CD14-positive monocyte (primary cell): Measurements from ENCODE around the gene MAD1L1. TPM values are rescaled to one million over a fixed set of nuclear protein-coding genes. Genes with fewer than 3 reads are reported as not detected.

ENCODE experiments used
- DNase-seq, 3 donors: peaks; one replicate each; pipeline ENCODE4 v3.0.0-alpha.2; 2011 to 2022
- H2AFZ ChIP-seq: 2 replicates; pipeline ENCODE4 v1.6.0; 2012; ENCODE audit warnings: mild to moderate bottlenecking, low read depth, low read length, inconsistent platforms; ENCODE audit not compliant: insufficient read depth, poor library complexity, severe bottlenecking
- H3K27ac ChIP-seq, 2 donors: 1 replicate in 1 of 2; 2 replicates in 1 of 2; pipeline ENCODE4 v1.5.1; 2012 to 2013; ENCODE audit warnings: low read length in 2 of 2, control low read depth in 1 of 2, inconsistent platforms in 1 of 2, low read depth in 1 of 2, mild to moderate bottlenecking in 1 of 2
- H3K27me3 ChIP-seq, 2 donors: one replicate each; pipeline versions ENCODE4 v1.6.0 to v1.6.1; 2011 to 2013; ENCODE audit warnings: low read length in 2 of 2; ENCODE audit not compliant: control insufficient read depth in 2 of 2, insufficient read depth in 2 of 2
- H3K36me3 ChIP-seq, 2 donors: replicated peaks in 1 of 2; 1 replicate in 1 of 2; 2 replicates in 1 of 2; pipeline versions ENCODE4 v1.5.1 to v1.6.1; 2012 to 2013; ENCODE audit warnings: low read length in 2 of 2, control low read depth in 1 of 2, inconsistent platforms in 1 of 2, mild to moderate bottlenecking in 1 of 2; ENCODE audit not compliant: insufficient read depth in 2 of 2, control insufficient read depth in 1 of 2
- H3K4me1 ChIP-seq, 2 donors: 1 replicate in 1 of 2; 2 replicates in 1 of 2; pipeline versions ENCODE4 v1.5.1 to v1.6.1; 2012 to 2013; ENCODE audit warnings: low read length in 2 of 2, control low read depth in 1 of 2, inconsistent platforms in 1 of 2, mild to moderate bottlenecking in 1 of 2, moderate library complexity in 1 of 2; ENCODE audit not compliant: insufficient read depth in 2 of 2, control insufficient read depth in 1 of 2
- H3K4me2 ChIP-seq: replicated peaks from 2 replicates; pipeline ENCODE3; 2012; ENCODE audit warnings: low read length, moderate library complexity, mild to moderate bottlenecking; ENCODE audit not compliant: poor library complexity, severe bottlenecking; ENCODE audit errors: extremely low read depth
- H3K4me3 ChIP-seq, 3 experiments: fragments of 200-600 bp in 1 of 3; sonication (generic) in 1 of 3; replicated peaks in 1 of 3; 1 replicate in 2 of 3; 2 replicates in 1 of 3; pipeline ENCODE4 v1.5.1; 2011 to 2013; ENCODE audit warnings: low read length in 3 of 3, mild to moderate bottlenecking in 3 of 3, control low read depth in 2 of 3, low read depth in 2 of 3, inconsistent platforms in 1 of 3, moderate library complexity in 1 of 3
- H3K79me2 ChIP-seq: 2 replicates; pipeline ENCODE4 v1.6.0; 2012; ENCODE audit warnings: mild to moderate bottlenecking, control low read depth, inconsistent platforms, low read length, moderate library complexity; ENCODE audit not compliant: insufficient read depth
- H3K9ac ChIP-seq: 2 replicates; pipeline ENCODE4 v1.6.0; 2017; ENCODE audit warnings: low read length, mild to moderate bottlenecking; ENCODE audit not compliant: insufficient read depth, poor library complexity, severe bottlenecking
- H3K9me3 ChIP-seq, 2 donors: replicated peaks in 1 of 2; 1 replicate in 1 of 2; 2 replicates in 1 of 2; pipeline versions ENCODE4 v1.5.1 to v1.6.1; 2012 to 2013; ENCODE audit warnings: low read length in 2 of 2, control low read depth in 1 of 2; ENCODE audit not compliant: control insufficient read depth in 1 of 2, insufficient read depth in 1 of 2
- H4K20me1 ChIP-seq: 2 replicates; pipeline ENCODE4 v1.6.0; 2012; ENCODE audit warnings: mild to moderate bottlenecking, low read length, control low read depth, moderate library complexity; ENCODE audit not compliant: insufficient read depth
- H3K27ac Mint-ChIP-seq, 7 donors: one replicate each; pipeline ENCODE4 v1.8.0; 2020; ENCODE audit warnings: mild to moderate bottlenecking in 7 of 7, mixed read lengths in 7 of 7, moderate library complexity in 6 of 7, inconsistent platforms in 2 of 7
- H3K27me3 Mint-ChIP-seq, 3 donors: one replicate each; pipeline ENCODE4 v1.8.0; 2021 to 2022; ENCODE audit warnings: low read depth in 3 of 3, mild to moderate bottlenecking in 3 of 3, mixed read lengths in 3 of 3, moderate library complexity in 3 of 3, inconsistent platforms in 1 of 3
- H3K36me3 Mint-ChIP-seq, 2 donors: one replicate each; pipeline ENCODE4 v1.8.0; 2020; ENCODE audit warnings: mixed read lengths in 2 of 2, inconsistent platforms in 1 of 2, mild to moderate bottlenecking in 1 of 2
- H3K4me1 Mint-ChIP-seq: one replicate; pipeline ENCODE4 v1.8.0; 2020; ENCODE audit warnings: mild to moderate bottlenecking, mixed read lengths
- H3K4me3 Mint-ChIP-seq, 2 donors: one replicate each; pipeline ENCODE4 v1.8.0; 2020; ENCODE audit warnings: mild to moderate bottlenecking in 2 of 2, mixed read lengths in 2 of 2, moderate library complexity in 1 of 2
- H3K9me3 Mint-ChIP-seq, 7 donors: one replicate each; pipeline ENCODE4 v1.8.0; 2020 to 2022; ENCODE audit warnings: mixed read lengths in 7 of 7, mild to moderate bottlenecking in 6 of 7, moderate library complexity in 6 of 7, inconsistent platforms in 2 of 7
- WGBS: methylation state at CpG from one replicate; pipeline ENCODE4 v1.1.5; 2013; ENCODE audit warnings: missing lambda C conversion rate; ENCODE audit not compliant: insufficient coverage; 5-methylcytosine and 5-hydroxymethylcytosine counted together
- intact Hi-C, 2 donors: fragments of 100-400 bp; cut with micrococcal nuclease; formaldehyde crosslinking; loops; one replicate each; pipeline versions ENCODE4 v1.15.0 to v1.15.1; 2023
- polyA plus RNA-seq, 3 donors: library from polyadenylated mRNA; depleted of rRNA in 1 of 3; unstranded in 2 of 3; stranded (reverse) in 1 of 3; fragments of 300-500 nt in 2 of 3; fragments of >200 nt in 1 of 3; fragmentation: Illumina TruSeq in 2 of 3; gene quantifications; 1 replicate in 2 of 3; 2 replicates in 1 of 3; pipeline ENCODE4 v1.2.3, GENCODE V29; 2012 to 2021
- TF ChIP-seq, protein P1 (sequence below): fragments of 200-600 bp; IDR thresholded peaks from one replicate; pipeline ENCODE4 v1.8.0; 2022; ENCODE audit warnings: antibody characterized with exemption, mild to moderate bottlenecking

MAD1L1 gene
- polyA plus RNA-seq, 3 donors, result 22.0 to 39.4 (median 33.2) TPM

DNA sequence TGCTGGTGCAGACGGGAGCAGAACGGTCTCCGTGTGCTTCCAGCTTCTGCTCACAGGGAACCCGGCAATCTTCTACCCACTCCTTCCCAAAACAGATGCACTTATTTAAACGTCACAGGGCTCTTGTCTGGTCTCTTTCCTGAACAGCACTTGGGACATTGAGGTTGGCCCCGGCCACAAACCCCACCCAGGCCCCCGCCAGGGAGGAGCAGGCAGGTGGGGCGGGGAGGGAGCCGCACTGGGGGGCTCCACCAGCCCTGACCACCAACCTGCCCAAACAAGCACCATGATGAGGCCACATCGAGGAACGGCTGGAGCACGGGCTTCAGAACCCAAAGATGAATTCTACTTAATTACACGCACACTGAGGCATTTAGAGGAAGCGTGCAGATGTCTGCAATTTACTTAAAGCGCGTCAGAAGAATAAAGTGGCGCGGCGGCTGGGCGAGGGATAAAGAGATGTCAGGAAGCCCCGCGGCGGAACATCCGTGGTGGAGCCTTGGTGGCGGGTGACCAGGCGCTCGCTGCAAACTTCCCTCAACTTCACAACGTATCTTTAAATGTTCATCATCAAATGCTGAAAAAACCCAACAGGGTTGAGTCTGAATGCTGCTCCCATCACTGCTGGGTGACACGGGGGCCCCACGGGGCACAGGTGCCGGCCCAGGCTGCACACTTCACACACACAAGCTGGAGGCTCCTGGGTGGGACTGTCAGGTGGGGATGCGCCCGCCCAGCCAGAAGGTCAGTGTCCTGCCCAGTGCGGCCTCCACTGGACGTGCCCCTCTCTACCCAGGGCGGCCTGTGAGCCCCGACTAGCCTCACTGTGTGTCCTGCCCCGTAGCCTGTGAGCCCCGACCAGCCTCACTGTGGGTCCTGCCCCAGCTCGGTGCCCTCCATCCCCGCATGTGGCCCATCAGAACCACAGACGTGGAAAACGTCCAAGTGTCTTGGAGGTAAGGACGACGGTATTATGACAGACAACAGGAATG is 279.2 kb downstream of the MAD1L1 start:
- no peak overlapping the region for H3K9ac ChIP-seq
- peaks cover 11 to 30% of the 10 kb centered on the region in 2 donors for H3K4me1 ChIP-seq
- Mint-ChIP-seq H3K4me3 (no peak overlapping the region), H3K27me3 (no peaks in the 10 kb centered on the region), H3K9me3 (peaks cover 0 to 8% (median 0%) of the 10 kb centered on the region in 7 donors), H3K36me3 (peaks cover 29 to 43% of the 10 kb centered on the region in 2 donors), H3K4me1 (peaks cover 29% of the 10 kb centered on the region), H3K27ac (peak overlapping the region in 1 of 7 donors; percentile 61)
- no peak overlapping the region for H3K4me2 ChIP-seq
- H3K36me3 ChIP-seq, result peaks cover 7 to 23% of the 10 kb centered on the region in 2 donors
- intact Hi-C loops, result no loop called here
- H3K4me3 ChIP-seq, result no peak overlapping the region
- H3K27ac ChIP-seq, result no peak overlapping the region
- WGBS, result 91% methylated on average over 34 of the region's 45 CpGs
- H4K20me1 ChIP-seq, result no peaks in the 10 kb centered on the region
- H3K79me2 ChIP-seq, result no peaks in the 10 kb centered on the region
- no peaks in the 10 kb centered on the region for H3K9me3 ChIP-seq
- TF ChIP-seq, protein P1, sequence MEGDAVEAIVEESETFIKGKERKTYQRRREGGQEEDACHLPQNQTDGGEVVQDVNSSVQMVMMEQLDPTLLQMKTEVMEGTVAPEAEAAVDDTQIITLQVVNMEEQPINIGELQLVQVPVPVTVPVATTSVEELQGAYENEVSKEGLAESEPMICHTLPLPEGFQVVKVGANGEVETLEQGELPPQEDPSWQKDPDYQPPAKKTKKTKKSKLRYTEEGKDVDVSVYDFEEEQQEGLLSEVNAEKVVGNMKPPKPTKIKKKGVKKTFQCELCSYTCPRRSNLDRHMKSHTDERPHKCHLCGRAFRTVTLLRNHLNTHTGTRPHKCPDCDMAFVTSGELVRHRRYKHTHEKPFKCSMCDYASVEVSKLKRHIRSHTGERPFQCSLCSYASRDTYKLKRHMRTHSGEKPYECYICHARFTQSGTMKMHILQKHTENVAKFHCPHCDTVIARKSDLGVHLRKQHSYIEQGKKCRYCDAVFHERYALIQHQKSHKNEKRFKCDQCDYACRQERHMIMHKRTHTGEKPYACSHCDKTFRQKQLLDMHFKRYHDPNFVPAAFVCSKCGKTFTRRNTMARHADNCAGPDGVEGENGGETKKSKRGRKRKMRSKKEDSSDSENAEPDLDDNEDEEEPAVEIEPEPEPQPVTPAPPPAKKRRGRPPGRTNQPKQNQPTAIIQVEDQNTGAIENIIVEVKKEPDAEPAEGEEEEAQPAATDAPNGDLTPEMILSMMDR, result no peak
- H3K27me3 ChIP-seq, result no peaks in the 10 kb centered on the region
- no peak overlapping the region for H2AFZ ChIP-seq
- no peak for DNase-seq

DNA sequence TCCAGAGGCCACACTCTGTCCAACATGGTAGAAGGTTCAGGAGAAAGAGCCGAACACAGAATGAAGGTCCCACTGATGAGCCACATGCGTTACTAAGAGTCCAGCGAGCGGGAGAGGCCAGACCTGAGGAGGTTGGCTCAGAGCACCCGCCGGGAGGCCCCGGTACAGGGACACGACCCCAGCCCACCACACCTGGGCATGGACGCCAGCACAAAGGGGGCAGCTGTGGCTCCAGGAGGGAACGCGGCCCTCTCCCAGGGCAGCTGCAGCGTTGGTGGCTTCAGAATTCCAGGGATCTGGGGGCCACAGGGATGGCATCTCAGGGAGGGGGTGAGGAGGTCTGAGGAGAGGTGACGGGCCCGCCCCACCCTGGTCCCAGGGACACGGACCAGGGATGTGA is 280.0 kb downstream of the MAD1L1 start:
- H3K79me2 ChIP-seq, result no peaks in the 10 kb centered on the region
- Mint-ChIP-seq H3K27me3 (no peaks in the 10 kb centered on the region), H3K36me3 (peaks cover 27 to 40% of the 10 kb centered on the region in 2 donors), H3K4me1 (peaks cover 29% of the 10 kb centered on the region), H3K27ac (peak overlapping the region in 2 of 7 donors; percentile 18 to 66), H3K9me3 (peaks cover 0 to 8% (median 0%) of the 10 kb centered on the region in 7 donors), H3K4me3 (no peak overlapping the region)
- H3K4me3 ChIP-seq, result no peak overlapping the region
- 98% methylated on average over 14 of the region's 15 CpGs for WGBS
- H3K9ac ChIP-seq, result no peak overlapping the region
- no peaks in the 10 kb centered on the region for H3K27me3 ChIP-seq
- TF ChIP-seq, protein P1, result no peak
- no peak overlapping the region for H3K27ac ChIP-seq
- no peaks in the 10 kb centered on the region for H4K20me1 ChIP-seq
- no peak overlapping the region for H3K4me2 ChIP-seq
- peaks cover 7 to 21% of the 10 kb centered on the region in 2 donors for H3K36me3 ChIP-seq
- H2AFZ ChIP-seq, result no peak overlapping the region
- peaks cover 11 to 30% of the 10 kb centered on the region in 2 donors for H3K4me1 ChIP-seq
- intact Hi-C loops, result no loop called here
- no peaks in the 10 kb centered on the region for H3K9me3 ChIP-seq
- DNase-seq, result no peak
